Peyer's patch (tissue), 4 donors: Measurements from ENCODE around the gene BLCAP. TPM values are rescaled to one million over a fixed set of nuclear protein-coding genes. Genes with fewer than 3 reads are reported as not detected.
"Not testable (repeated sequence)": the region's sequence is repeated elsewhere in the genome, so short reads cannot be mapped to it uniquely, and the experiment has no call there.

Source experiments
- DNase-seq, 3 donors: peaks; one replicate each; pipeline ENCODE4 v3.0.0-alpha.2; 2017 to 2019
- H3K27ac ChIP-seq, 4 donors: fragments of 200-600 bp; sonication (generic); one replicate each; pipeline ENCODE4 v1.5.1; 2016 to 2019
- H3K27me3 ChIP-seq, 2 donors: fragments of 200-600 bp; sonication (generic); one replicate each; pipeline ENCODE4 v1.5.1; 2019
- H3K36me3 ChIP-seq, 3 donors: fragments of 200-600 bp; sonication (generic); one replicate each; pipeline ENCODE4 v1.5.1; 2016 to 2019
- H3K4me1 ChIP-seq, 4 donors: fragments of 200-600 bp; sonication (generic); one replicate each; pipeline ENCODE4 v1.5.1; 2016 to 2019
- H3K4me3 ChIP-seq, 4 donors: fragments of 200-600 bp; sonication (generic); 1 replicate in 3 of 4; 2 replicates in 1 of 4; pipeline ENCODE4 v1.5.1; 2016 to 2019; ENCODE audit warnings: mild to moderate bottlenecking in 1 of 4
- H3K9me3 ChIP-seq, 4 donors: fragments of 200-600 bp; sonication (generic); one replicate each; pipeline ENCODE4 v1.5.1; 2016 to 2019; ENCODE audit warnings: mild to moderate bottlenecking in 1 of 4
- POLR2A ChIP-seq, 2 donors: fragments of 450-650 bp; IDR thresholded peaks; one replicate each; pipeline ENCODE4 v1.5.1; 2017; ENCODE audit warnings: antibody characterized with exemption in 2 of 2, mild to moderate bottlenecking in 2 of 2, moderate library complexity in 2 of 2
- total RNA-seq, 4 donors: library from RNA; depleted of rRNA; stranded (reverse); fragments of >200 nt; gene quantifications; one replicate each; pipeline ENCODE4 v1.1.0, GENCODE V29; 2016
- TF ChIP-seq, protein P1 (sequence below), 6 experiments: fragments of 450-650 bp in 4 of 6; fragments of 200-600 bp in 2 of 6; sonication (generic) in 1 of 6; IDR thresholded peaks; one replicate each; pipeline ENCODE4 v1.5.1; 2017 to 2019; ENCODE audit warnings: antibody characterized with exemption in 6 of 6, mild to moderate bottlenecking in 3 of 6, moderate library complexity in 1 of 6

The BLCAP gene
- total RNA-seq, 4 donors from 2014 or later = 44.6 to 129 (median 118) TPM

DNA sequence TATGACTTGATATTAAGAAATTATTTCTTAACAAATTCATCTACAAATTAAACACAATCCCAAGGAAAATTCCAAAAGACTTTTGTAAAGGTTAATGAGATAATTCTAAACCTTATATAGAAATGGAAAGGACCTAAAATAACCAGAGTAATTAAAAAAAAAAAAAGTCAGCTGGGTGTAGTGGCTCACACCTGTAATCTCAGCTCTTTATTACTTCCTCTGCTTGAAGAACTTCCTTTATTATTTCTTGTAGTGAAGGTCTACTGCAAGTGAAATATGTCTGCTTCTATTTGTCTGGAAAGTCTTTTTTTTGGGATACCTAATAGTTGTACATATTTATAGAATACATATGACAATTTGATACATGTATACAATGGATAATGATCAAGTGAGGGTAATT is 20.2 kb upstream of the BLCAP start:
- DNase-seq = no peak
- no peak overlapping the region for H3K4me3 ChIP-seq
- H3K27ac ChIP-seq = no peak overlapping the region
- H3K4me1 ChIP-seq = no peaks in the 10 kb centered on the region
- H3K9me3 ChIP-seq = no peaks in the 10 kb centered on the region
- no peaks in the 10 kb centered on the region for H3K27me3 ChIP-seq
- TF ChIP-seq, protein P1, sequence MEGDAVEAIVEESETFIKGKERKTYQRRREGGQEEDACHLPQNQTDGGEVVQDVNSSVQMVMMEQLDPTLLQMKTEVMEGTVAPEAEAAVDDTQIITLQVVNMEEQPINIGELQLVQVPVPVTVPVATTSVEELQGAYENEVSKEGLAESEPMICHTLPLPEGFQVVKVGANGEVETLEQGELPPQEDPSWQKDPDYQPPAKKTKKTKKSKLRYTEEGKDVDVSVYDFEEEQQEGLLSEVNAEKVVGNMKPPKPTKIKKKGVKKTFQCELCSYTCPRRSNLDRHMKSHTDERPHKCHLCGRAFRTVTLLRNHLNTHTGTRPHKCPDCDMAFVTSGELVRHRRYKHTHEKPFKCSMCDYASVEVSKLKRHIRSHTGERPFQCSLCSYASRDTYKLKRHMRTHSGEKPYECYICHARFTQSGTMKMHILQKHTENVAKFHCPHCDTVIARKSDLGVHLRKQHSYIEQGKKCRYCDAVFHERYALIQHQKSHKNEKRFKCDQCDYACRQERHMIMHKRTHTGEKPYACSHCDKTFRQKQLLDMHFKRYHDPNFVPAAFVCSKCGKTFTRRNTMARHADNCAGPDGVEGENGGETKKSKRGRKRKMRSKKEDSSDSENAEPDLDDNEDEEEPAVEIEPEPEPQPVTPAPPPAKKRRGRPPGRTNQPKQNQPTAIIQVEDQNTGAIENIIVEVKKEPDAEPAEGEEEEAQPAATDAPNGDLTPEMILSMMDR (IDR thresholded peaks at IDR 0.05) = no peak
- no peak for TF ChIP-seq POLR2A (IDR thresholded peaks at IDR 0.05)
- H3K36me3 ChIP-seq = no peaks in the 10 kb centered on the region

DNA sequence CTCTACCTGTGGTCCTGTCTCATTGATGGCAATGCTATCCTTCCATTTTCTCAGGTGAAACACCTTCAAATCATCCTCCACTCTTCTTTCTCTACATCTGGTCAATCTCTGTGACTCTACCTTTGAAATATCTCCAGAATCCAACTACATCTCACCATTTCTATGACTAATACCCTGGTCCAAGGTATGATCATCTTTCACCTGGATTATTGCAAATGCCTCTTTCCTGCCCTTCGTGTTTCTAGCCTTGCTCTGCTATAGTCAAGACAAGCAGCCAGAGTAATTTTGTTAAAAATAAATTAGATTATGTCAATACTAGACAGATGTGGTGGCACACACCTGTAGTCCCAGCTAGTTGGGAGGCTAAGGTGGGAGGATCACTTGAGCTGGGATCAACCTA is 17.8 kb upstream of the BLCAP start:
- Histone ChIP-seq H3K4me3 (no peak overlapping the region), H3K27me3 (no peaks in the 10 kb centered on the region), H3K27ac (no peak overlapping the region), H3K4me1 (peaks cover 0 to 5% (median 0%) of the 10 kb centered on the region in 4 donors), H3K36me3 (no peaks in the 10 kb centered on the region), H3K9me3 (no peaks in the 10 kb centered on the region)
- no peak for DNase-seq
- TF ChIP-seq, protein P1 (IDR thresholded peaks at IDR 0.05) = no peak
- TF ChIP-seq POLR2A (IDR thresholded peaks at IDR 0.05) = no peak

DNA sequence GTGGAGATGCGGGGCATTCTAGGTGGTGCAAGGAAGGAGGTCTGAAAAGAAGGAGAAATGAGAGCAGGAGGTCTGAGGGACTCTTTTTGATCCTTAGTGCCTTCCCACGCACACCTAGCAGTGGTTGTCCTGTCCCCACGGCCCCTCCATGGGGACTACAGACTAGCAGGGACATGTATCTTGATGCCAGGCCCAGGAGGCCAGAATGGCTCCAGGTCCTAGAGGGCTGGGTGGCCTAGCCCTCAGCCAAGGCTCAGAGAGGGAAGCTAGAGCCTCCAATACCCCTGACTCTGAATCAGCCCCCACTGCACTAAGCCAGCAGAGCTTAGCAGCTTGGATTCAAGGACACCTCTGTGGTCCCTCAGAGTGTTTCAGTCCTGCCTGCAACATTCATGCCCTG is 16.7 kb upstream of the BLCAP start:
- H3K9me3 ChIP-seq = no peaks in the 10 kb centered on the region
- peaks cover 0 to 5% (median 0%) of the 10 kb centered on the region in 4 donors for H3K4me1 ChIP-seq
- H3K27me3 ChIP-seq = no peaks in the 10 kb centered on the region
- no peak overlapping the region for H3K27ac ChIP-seq
- no peaks in the 10 kb centered on the region for H3K36me3 ChIP-seq
- DNase-seq = peak in 1 of 3 donors; percentile 8
- no peak overlapping the region for H3K4me3 ChIP-seq
- no peak for TF ChIP-seq POLR2A (IDR thresholded peaks at IDR 0.05)
- TF ChIP-seq, protein P1 (IDR thresholded peaks at IDR 0.05) = no peak

DNA sequence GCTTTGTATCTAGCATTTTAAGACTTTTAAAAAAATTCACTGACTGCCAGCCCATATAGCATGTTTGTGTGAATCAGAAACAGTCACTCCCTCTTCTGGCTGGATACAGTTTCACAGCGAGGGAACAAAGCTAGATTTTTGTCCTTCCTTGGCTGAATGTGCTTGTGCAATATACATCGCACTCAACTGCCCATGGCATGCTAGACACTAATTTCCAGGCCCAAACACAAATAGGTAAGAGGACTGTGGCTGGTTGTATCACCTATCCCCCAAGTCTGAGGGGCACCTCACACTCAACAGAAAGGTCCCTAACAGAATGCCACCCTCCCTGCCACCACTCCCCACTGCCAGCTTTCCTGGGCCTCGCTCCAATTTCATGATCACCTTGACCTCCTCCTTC is 16.2 kb upstream of the BLCAP start:
- Histone ChIP-seq H3K9me3 (no peaks in the 10 kb centered on the region), H3K36me3 (no peaks in the 10 kb centered on the region), H3K27me3 (no peaks in the 10 kb centered on the region), H3K27ac (no peak overlapping the region), H3K4me3 (no peak overlapping the region), H3K4me1 (peaks cover 0 to 5% (median 0%) of the 10 kb centered on the region in 4 donors)
- peak in 1 of 3 donors; percentile 29 for DNase-seq
- TF ChIP-seq POLR2A (IDR thresholded peaks at IDR 0.05) = no peak
- TF ChIP-seq, protein P1 (IDR thresholded peaks at IDR 0.05) = peak in 3 of 6 experiments; percentile 18 to 24 (median 22)

DNA sequence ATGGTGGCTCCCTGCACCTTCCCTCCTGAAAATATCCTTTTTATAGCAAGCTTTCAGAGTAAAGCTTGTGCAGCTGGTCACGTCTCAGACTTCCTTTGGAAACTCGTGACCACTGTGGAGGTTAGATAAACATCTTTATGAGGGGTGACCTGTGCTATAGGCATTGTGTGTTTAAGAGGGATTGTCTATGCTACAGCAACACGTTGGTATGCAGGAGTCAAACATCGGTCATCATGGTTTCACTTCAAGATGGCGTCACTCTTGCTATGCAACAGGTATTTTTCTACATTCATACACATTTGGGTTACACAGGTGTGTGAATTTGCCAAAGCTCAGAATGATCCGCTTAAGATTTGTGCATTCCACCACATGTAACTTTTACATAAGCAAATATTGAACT is 14.6 kb upstream of the BLCAP start:
- Histone ChIP-seq H3K4me3 (no peak overlapping the region), H3K4me1 (peaks cover 0 to 5% (median 0%) of the 10 kb centered on the region in 4 donors), H3K9me3 (no peaks in the 10 kb centered on the region), H3K27me3 (no peaks in the 10 kb centered on the region), H3K36me3 (no peaks in the 10 kb centered on the region), H3K27ac (no peak overlapping the region)
- peak in 1 of 3 donors; percentile 1 for DNase-seq
- TF ChIP-seq, protein P1 (IDR thresholded peaks at IDR 0.05) = no peak
- TF ChIP-seq POLR2A (IDR thresholded peaks at IDR 0.05) = no peak

DNA sequence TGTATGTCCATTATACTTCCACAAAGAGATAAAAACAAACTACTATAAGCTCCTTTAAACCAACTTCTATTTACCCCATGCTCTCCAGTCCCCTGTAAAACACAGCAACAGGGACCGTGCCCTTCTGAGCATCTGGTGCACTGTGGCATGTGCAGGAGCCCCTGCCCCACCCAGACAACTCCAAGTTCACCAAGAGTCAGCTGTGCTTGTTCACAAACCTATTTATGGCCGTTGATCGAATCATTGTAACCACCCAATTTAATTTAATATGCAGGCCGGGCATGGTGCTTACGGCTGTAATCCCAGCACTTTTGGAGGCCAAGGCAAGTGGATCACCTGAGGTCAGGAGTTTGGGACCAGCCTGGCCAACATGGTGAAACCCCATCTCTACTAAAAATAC is 13.7 kb upstream of the BLCAP start:
- TF ChIP-seq POLR2A (IDR thresholded peaks at IDR 0.05) = no peak
- TF ChIP-seq, protein P1 (IDR thresholded peaks at IDR 0.05) = no peak
- H3K27me3 ChIP-seq = no peaks in the 10 kb centered on the region
- no peak overlapping the region for H3K27ac ChIP-seq
- H3K4me3 ChIP-seq = no peak overlapping the region
- no peaks in the 10 kb centered on the region for H3K36me3 ChIP-seq
- H3K4me1 ChIP-seq = peaks cover 0 to 9% (median 0%) of the 10 kb centered on the region in 4 donors
- H3K9me3 ChIP-seq = no peaks in the 10 kb centered on the region
- DNase-seq = peak in 1 of 3 donors; percentile 28

DNA sequence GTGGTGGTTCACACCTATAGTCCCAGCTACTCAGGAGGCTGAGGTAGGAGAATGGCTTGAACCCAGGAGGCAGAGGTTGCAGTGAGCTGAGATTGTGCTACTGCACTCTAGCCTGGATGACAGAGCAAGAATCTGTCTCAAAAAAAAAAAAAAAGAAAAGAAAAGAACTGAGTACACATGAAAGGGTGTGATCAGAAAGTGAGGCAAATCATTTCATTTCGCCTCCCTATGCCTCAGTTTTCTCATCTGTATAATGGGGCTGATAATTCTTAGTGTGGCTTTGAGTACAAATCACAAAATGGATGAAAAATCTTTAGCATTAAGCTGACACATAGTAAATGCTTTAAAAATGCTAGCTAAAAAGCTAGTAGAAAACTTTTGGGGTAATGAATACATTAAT is 13.2 kb upstream of the BLCAP start:
- H3K36me3 ChIP-seq, H3K9me3 ChIP-seq, H3K27ac ChIP-seq, H3K4me3 ChIP-seq, H3K27me3 ChIP-seq, DNase-seq: not testable (repeated sequence)
- peaks cover 0 to 10% (median 0%) of the 10 kb centered on the region in 4 donors for H3K4me1 ChIP-seq
